Loucy (cell line): Measurements from ENCODE around the gene CD36.

Experiments
- CTCF ChIP-seq: fragments of 200-600 bp; sonication (generic); conservative IDR thresholded peaks from 2 replicates; pipeline ENCODE4 v1.5.1; 2014; ENCODE audit warnings: mild to moderate bottlenecking, antibody characterized with exemption, low read length
- EZH2phosphoT487 ChIP-seq: fragments of 200-600 bp; IDR thresholded peaks from 2 replicates; pipeline ENCODE4 v1.6.1; 2018; ENCODE audit warnings: antibody characterized with exemption, mild to moderate bottlenecking, moderate library complexity, borderline replicate concordance

GRCh38 chr7:80623503-80624252 is 14.8 kb upstream of the CD36 start:
- TF ChIP-seq CTCF (no peak), EZH2phosphoT487 (no peak)
